ENCODE data around the gene TLK1. TPM values are rescaled to one million over a fixed set of nuclear protein-coding genes. Genes with fewer than 3 reads are reported as not detected.
"Not testable (repeated sequence)": the region's sequence is repeated elsewhere in the genome, so short reads cannot be mapped to it uniquely, and the experiment has no call there.

Gene TLK1
- total and polyA plus RNA-seq, 8 donors = 9.7 to 43.4 (median 32.6) TPM

DNA sequence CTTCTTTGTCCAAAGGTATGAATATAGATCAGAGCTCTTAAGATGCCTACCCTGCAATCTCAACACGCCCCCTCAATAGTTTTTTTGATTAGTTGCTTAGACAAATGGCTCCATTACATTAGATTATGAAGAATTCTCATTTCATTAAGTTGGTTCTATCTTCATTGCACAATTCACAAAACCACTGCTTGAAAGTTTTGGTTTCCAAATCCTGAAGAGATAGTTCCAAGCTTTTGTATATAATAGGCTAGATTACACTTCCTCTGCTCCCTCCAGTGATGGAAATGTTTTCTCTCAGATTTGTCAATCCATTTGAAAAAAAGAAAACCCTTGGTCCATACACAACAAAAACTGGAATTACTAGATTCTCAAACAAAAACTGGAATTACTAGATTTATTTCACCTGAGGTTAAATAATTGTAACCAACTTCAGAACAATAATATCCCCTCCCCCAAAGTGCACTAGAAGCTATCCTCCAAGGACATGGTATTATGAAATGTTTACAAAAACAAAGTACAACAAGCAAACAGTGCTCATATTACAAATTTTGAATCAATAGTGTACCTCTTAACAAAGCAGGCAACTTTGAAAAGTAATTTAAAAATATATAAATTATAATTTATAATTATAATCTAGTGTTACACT, 6.8 kb upstream of the TLK1 start:
- intact Hi-C loops (cut with DNase I) = loop anchor here in 1 of 3 donors (10.0 kb wide), 1 partner anchor 247 kb away; no protein-coding TSS in a partner anchor
- Histone ChIP-seq H3K27me3 (no peaks in the 10 kb centered on the region), H3K36me3 (no peaks in the 10 kb centered on the region), H3K4me1 (peaks cover 0 to 11% (median 6%) of the 10 kb centered on the region in 3 donors), H3K4me3 (no peak overlapping the region), H3K9me3 (no peaks in the 10 kb centered on the region), H3K27ac (no peak overlapping the region)
- TF ChIP-seq, protein P1, sequence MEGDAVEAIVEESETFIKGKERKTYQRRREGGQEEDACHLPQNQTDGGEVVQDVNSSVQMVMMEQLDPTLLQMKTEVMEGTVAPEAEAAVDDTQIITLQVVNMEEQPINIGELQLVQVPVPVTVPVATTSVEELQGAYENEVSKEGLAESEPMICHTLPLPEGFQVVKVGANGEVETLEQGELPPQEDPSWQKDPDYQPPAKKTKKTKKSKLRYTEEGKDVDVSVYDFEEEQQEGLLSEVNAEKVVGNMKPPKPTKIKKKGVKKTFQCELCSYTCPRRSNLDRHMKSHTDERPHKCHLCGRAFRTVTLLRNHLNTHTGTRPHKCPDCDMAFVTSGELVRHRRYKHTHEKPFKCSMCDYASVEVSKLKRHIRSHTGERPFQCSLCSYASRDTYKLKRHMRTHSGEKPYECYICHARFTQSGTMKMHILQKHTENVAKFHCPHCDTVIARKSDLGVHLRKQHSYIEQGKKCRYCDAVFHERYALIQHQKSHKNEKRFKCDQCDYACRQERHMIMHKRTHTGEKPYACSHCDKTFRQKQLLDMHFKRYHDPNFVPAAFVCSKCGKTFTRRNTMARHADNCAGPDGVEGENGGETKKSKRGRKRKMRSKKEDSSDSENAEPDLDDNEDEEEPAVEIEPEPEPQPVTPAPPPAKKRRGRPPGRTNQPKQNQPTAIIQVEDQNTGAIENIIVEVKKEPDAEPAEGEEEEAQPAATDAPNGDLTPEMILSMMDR (IDR thresholded peaks at IDR 0.05) = no peak
- WGBS, 2 donors = 92 to 94% methylated on average over 1 of the region's 1 CpG
- ATAC-seq (no peak), DNase-seq (no peak), FAIRE-seq (no peak)

DNA sequence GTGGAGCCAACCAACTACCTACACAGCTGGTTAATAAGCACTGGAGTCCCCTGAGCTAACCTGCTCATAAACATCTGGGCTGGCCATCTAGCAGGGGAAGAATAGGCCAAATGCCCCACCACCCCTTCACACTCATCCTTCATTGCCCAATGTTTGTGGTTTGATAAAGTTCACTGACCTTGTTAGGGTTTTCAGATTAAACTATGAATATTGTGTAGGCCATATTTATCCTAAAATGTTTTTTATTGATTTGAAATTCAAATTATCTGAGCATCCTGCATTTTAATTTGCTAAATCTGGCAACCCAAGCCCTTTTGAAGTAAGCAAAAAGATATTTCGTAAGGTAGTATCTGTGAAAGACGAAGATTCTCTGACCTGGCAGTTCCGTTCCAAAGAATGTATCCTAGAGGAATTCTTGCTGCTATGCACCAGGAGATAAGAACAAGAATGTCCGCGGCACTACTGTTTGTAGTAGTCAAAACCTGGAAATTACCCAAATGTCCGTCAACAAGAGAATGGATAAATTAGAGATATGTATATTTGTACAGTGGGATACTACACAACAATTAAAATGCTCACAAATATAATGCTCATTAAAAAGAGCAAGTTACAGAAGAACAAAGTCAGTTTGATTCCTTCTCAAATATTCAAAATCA, 5.8 kb upstream of the TLK1 start:
- no peaks in the 10 kb centered on the region for H3K36me3 ChIP-seq
- H3K27me3 ChIP-seq = no peaks in the 10 kb centered on the region
- intact Hi-C loops (cut with DNase I) = loop anchor here in 1 of 3 donors (10.0 kb wide), 1 partner anchor 248 kb away; no protein-coding TSS in a partner anchor
- FAIRE-seq (no peak), ATAC-seq (no peak), DNase-seq (no peak)
- 16 to 20% methylated on average over 6 of the region's 6 CpGs for WGBS, 2 donors
- no peaks in the 10 kb centered on the region for H3K9me3 ChIP-seq
- peaks cover 5 to 11% (median 6%) of the 10 kb centered on the region in 3 donors for H3K4me1 ChIP-seq
- TF ChIP-seq, protein P1 (IDR thresholded peaks at IDR 0.05) = no peak
- no peak overlapping the region for H3K27ac ChIP-seq
- H3K4me3 ChIP-seq = no peak overlapping the region

DNA sequence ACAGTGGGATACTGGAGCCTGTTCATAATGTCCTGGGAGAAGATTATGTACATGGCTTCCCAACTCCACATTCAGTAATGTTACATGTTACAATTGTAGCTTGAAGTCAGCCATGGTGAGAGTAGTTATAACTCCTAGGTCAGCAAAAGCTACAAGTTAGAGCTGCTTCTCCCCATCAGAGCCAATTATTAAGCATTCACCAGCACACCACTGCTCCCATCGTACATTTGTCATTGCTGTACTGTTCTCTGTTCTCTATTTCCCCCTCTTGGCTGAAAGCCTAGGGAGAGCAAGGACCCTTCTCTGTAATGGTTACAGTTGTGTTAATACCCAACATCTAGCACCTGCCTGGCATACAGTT, 5.3 kb upstream of the TLK1 start:
- no peak for ATAC-seq
- no peak for DNase-seq
- Histone ChIP-seq H3K36me3 (no peaks in the 10 kb centered on the region), H3K27me3 (no peaks in the 10 kb centered on the region), H3K4me3 (no peak overlapping the region), H3K9me3 (no peaks in the 10 kb centered on the region), H3K4me1 (peaks cover 5 to 11% (median 6%) of the 10 kb centered on the region in 3 donors), H3K27ac (no peak overlapping the region)
- WGBS, 2 donors = 73 to 92% methylated on average over 1 of the region's 1 CpG
- intact Hi-C loops (cut with DNase I) = loop anchor here in 1 of 3 donors (10.0 kb wide), 1 partner anchor 249 kb away; no protein-coding TSS in a partner anchor
- TF ChIP-seq, protein P1 (IDR thresholded peaks at IDR 0.05) = no peak
- FAIRE-seq = no peak

DNA sequence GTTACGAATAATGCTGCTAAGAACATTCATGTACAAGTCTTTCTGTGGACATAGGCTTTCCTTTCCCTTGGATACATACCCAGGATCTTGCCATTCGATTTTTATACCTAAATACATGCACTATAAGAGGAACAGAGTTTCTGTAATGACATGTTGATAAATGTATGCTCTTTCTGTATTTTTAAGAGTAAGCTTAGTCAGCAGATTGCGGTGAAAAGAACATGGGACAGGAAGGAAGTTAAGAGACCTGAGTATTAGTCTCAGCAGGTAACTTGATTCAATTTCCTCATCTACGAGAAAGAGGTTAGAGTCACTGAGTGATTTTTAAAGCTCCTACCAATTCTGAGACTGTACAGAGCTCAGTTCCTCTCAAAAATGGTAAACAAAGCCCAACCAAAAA, 2.6 kb upstream of the TLK1 start:
- intact Hi-C loops (cut with DNase I) = loop anchor here in 1 of 3 donors (10.0 kb wide), 1 partner anchor 252 kb away; no protein-coding TSS in a partner anchor
- 84 to 88% methylated on average over 4 of the region's 4 CpGs for WGBS, 2 donors
- no peak for FAIRE-seq
- Histone ChIP-seq H3K4me3 (no peak overlapping the region), H3K36me3 (no peaks in the 10 kb centered on the region), H3K9me3 (no peaks in the 10 kb centered on the region), H3K27me3 (no peaks in the 10 kb centered on the region), H3K27ac (no peak overlapping the region), H3K4me1 (peaks cover 0 to 11% (median 5%) of the 10 kb centered on the region in 3 donors)
- TF ChIP-seq, protein P1 (IDR thresholded peaks at IDR 0.05) = no peak
- DNase-seq = no peak
- no peak for ATAC-seq

DNA sequence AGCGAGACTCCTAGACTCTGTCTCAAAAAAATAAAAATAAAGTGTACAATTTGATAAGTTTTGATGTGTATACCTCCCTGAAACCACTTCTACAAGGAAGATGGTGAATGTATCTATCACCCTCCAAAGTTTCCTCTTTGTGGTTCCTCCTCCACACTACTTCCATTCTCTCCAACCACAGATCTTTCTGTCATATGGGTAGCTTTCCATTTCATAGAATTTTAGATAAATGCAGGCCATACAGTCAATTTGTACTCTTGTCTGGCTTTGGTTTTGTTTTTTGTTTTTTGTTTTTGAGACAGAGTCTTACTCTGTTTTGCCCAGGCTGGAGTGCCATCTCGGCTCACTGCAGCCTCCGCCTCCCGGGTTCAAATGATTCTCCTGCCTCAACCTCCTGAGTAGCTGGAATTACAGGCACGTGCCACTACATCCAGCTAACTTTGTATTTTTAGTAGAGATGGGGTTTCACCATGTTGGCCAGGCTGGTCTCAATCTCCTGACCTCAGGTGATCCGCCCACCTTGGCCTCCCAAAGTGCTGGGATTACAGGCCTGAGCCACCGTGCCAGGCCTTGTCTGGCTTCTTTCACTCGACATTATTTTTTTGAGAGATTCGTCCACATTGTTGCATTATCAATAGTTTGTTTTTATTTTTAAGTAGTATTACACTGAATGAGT, 2.0 kb upstream of the TLK1 start:
- H3K4me1 ChIP-seq = peaks cover 0 to 11% (median 10%) of the 10 kb centered on the region in 3 donors
- not testable (repeated sequence) for DNase-seq, FAIRE-seq, H3K4me3 ChIP-seq, ATAC-seq, H3K9me3 ChIP-seq, H3K27ac ChIP-seq, H3K27me3 ChIP-seq, H3K36me3 ChIP-seq
- intact Hi-C loops (cut with DNase I) = loop anchor here in 1 of 3 donors (10.0 kb wide), 1 partner anchor 252 kb away; no protein-coding TSS in a partner anchor
- WGBS, 2 donors = 93 to 97% methylated on average over 9 of the region's 9 CpGs
